ENCODE results near the gene SLAIN2. TPM values are rescaled to one million over a fixed set of nuclear protein-coding genes. Genes with fewer than 3 reads are reported as not detected.

Gene SLAIN2
- total and polyA plus RNA-seq, 2 experiments from 2014 or later: 21.9 to 27.9 TPM

DNA sequence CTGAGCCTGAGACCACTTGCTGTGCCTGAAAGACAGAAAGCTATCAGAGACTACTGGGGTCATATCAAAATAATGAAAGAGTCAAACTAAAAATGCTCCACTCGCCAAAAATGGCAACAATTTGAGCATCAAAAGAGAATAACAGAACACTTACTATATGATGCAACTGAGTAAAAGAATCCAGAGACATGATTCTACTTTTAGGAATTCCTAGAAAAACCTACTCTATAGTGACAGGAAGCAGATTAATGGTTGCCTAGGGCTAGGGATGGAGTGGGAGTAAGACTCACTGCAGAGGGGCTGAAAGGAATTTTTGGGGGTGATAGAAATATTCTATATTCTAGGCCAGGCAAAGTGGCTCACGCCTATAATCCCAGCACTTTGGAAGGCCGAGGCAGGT lies 29.4 kb upstream of the SLAIN2 start:
- no peaks in the 10 kb centered on the region for H3K9me2 ChIP-seq (ENCODE audit: insufficient read depth)
- no peak overlapping the region for H2AFZ ChIP-seq
- H3K4me2 ChIP-seq: no peak overlapping the region
- Mint-ChIP-seq H3K4me3 (no peak overlapping the region), H3K4me1 (peaks cover under 1% of the 10 kb centered on the region; the same call in 2 of the 3 replicates), H3K36me3 (ENCODE audit: low read depth) (no peaks in the 10 kb centered on the region), H3K27me3 (ENCODE audit: insufficient read depth, low read depth, poor library complexity) (no peaks in the 10 kb centered on the region), H3K9me3 (peaks cover 3% of the 10 kb centered on the region; the same call in 1 of the 3 replicates), H3K27ac (no peak overlapping the region)
- H4K20me1 ChIP-seq (replicated peaks; ENCODE audit: insufficient read depth): no peaks in the 10 kb centered on the region
- no peak for ATAC-seq
- no peak overlapping the region for H3K27ac ChIP-seq (ENCODE audit: low read depth)
- no peaks in the 10 kb centered on the region for H3K4me1 ChIP-seq (ENCODE audit: insufficient read depth)
- no peaks in the 10 kb centered on the region for H3K36me3 ChIP-seq (ENCODE audit: insufficient read depth)
- TF ChIP-seq, protein P1, sequence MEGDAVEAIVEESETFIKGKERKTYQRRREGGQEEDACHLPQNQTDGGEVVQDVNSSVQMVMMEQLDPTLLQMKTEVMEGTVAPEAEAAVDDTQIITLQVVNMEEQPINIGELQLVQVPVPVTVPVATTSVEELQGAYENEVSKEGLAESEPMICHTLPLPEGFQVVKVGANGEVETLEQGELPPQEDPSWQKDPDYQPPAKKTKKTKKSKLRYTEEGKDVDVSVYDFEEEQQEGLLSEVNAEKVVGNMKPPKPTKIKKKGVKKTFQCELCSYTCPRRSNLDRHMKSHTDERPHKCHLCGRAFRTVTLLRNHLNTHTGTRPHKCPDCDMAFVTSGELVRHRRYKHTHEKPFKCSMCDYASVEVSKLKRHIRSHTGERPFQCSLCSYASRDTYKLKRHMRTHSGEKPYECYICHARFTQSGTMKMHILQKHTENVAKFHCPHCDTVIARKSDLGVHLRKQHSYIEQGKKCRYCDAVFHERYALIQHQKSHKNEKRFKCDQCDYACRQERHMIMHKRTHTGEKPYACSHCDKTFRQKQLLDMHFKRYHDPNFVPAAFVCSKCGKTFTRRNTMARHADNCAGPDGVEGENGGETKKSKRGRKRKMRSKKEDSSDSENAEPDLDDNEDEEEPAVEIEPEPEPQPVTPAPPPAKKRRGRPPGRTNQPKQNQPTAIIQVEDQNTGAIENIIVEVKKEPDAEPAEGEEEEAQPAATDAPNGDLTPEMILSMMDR (conservative IDR thresholded peaks at IDR 0.05; ENCODE audit: low read depth in 2 of 2): no peak
- TF ChIP-seq NANOG (IDR thresholded peaks at IDR 0.05; ENCODE audit: borderline replicate concordance): no peak
- no peak for TF ChIP-seq EZH2 (IDR thresholded peaks at IDR 0.05; ENCODE audit: low read depth, unreplicated experiment)
- TF ChIP-seq, protein P2, sequence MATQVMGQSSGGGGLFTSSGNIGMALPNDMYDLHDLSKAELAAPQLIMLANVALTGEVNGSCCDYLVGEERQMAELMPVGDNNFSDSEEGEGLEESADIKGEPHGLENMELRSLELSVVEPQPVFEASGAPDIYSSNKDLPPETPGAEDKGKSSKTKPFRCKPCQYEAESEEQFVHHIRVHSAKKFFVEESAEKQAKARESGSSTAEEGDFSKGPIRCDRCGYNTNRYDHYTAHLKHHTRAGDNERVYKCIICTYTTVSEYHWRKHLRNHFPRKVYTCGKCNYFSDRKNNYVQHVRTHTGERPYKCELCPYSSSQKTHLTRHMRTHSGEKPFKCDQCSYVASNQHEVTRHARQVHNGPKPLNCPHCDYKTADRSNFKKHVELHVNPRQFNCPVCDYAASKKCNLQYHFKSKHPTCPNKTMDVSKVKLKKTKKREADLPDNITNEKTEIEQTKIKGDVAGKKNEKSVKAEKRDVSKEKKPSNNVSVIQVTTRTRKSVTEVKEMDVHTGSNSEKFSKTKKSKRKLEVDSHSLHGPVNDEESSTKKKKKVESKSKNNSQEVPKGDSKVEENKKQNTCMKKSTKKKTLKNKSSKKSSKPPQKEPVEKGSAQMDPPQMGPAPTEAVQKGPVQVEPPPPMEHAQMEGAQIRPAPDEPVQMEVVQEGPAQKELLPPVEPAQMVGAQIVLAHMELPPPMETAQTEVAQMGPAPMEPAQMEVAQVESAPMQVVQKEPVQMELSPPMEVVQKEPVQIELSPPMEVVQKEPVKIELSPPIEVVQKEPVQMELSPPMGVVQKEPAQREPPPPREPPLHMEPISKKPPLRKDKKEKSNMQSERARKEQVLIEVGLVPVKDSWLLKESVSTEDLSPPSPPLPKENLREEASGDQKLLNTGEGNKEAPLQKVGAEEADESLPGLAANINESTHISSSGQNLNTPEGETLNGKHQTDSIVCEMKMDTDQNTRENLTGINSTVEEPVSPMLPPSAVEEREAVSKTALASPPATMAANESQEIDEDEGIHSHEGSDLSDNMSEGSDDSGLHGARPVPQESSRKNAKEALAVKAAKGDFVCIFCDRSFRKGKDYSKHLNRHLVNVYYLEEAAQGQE (IDR thresholded peaks at IDR 0.05; ENCODE audit: unreplicated experiment): no peak
- no peak for TF ChIP-seq ZNF114 (CRISPR knock-in tag; IDR thresholded peaks at IDR 0.05)
- TF ChIP-seq EZH2phosphoT487 (IDR thresholded peaks at IDR 0.05; ENCODE audit: unreplicated experiment): no peak
- TF ChIP-seq CREB1 (CRISPR knock-in tag; IDR thresholded peaks at IDR 0.05; ENCODE audit: low read depth): no peak
- TF ChIP-seq POLR2AphosphoS5 (IDR thresholded peaks at IDR 0.05; ENCODE audit: low read depth): no peak
- no peak for TF ChIP-seq ZNF331 (CRISPR knock-in tag; IDR thresholded peaks at IDR 0.05; ENCODE audit: low read depth)
- no peak for TF ChIP-seq JUNB (IDR thresholded peaks at IDR 0.05; ENCODE audit: unreplicated experiment)
- TF ChIP-seq, protein P3, sequence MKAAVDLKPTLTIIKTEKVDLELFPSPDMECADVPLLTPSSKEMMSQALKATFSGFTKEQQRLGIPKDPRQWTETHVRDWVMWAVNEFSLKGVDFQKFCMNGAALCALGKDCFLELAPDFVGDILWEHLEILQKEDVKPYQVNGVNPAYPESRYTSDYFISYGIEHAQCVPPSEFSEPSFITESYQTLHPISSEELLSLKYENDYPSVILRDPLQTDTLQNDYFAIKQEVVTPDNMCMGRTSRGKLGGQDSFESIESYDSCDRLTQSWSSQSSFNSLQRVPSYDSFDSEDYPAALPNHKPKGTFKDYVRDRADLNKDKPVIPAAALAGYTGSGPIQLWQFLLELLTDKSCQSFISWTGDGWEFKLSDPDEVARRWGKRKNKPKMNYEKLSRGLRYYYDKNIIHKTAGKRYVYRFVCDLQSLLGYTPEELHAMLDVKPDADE (IDR thresholded peaks at IDR 0.05): no peak
- TF ChIP-seq, protein P4, sequence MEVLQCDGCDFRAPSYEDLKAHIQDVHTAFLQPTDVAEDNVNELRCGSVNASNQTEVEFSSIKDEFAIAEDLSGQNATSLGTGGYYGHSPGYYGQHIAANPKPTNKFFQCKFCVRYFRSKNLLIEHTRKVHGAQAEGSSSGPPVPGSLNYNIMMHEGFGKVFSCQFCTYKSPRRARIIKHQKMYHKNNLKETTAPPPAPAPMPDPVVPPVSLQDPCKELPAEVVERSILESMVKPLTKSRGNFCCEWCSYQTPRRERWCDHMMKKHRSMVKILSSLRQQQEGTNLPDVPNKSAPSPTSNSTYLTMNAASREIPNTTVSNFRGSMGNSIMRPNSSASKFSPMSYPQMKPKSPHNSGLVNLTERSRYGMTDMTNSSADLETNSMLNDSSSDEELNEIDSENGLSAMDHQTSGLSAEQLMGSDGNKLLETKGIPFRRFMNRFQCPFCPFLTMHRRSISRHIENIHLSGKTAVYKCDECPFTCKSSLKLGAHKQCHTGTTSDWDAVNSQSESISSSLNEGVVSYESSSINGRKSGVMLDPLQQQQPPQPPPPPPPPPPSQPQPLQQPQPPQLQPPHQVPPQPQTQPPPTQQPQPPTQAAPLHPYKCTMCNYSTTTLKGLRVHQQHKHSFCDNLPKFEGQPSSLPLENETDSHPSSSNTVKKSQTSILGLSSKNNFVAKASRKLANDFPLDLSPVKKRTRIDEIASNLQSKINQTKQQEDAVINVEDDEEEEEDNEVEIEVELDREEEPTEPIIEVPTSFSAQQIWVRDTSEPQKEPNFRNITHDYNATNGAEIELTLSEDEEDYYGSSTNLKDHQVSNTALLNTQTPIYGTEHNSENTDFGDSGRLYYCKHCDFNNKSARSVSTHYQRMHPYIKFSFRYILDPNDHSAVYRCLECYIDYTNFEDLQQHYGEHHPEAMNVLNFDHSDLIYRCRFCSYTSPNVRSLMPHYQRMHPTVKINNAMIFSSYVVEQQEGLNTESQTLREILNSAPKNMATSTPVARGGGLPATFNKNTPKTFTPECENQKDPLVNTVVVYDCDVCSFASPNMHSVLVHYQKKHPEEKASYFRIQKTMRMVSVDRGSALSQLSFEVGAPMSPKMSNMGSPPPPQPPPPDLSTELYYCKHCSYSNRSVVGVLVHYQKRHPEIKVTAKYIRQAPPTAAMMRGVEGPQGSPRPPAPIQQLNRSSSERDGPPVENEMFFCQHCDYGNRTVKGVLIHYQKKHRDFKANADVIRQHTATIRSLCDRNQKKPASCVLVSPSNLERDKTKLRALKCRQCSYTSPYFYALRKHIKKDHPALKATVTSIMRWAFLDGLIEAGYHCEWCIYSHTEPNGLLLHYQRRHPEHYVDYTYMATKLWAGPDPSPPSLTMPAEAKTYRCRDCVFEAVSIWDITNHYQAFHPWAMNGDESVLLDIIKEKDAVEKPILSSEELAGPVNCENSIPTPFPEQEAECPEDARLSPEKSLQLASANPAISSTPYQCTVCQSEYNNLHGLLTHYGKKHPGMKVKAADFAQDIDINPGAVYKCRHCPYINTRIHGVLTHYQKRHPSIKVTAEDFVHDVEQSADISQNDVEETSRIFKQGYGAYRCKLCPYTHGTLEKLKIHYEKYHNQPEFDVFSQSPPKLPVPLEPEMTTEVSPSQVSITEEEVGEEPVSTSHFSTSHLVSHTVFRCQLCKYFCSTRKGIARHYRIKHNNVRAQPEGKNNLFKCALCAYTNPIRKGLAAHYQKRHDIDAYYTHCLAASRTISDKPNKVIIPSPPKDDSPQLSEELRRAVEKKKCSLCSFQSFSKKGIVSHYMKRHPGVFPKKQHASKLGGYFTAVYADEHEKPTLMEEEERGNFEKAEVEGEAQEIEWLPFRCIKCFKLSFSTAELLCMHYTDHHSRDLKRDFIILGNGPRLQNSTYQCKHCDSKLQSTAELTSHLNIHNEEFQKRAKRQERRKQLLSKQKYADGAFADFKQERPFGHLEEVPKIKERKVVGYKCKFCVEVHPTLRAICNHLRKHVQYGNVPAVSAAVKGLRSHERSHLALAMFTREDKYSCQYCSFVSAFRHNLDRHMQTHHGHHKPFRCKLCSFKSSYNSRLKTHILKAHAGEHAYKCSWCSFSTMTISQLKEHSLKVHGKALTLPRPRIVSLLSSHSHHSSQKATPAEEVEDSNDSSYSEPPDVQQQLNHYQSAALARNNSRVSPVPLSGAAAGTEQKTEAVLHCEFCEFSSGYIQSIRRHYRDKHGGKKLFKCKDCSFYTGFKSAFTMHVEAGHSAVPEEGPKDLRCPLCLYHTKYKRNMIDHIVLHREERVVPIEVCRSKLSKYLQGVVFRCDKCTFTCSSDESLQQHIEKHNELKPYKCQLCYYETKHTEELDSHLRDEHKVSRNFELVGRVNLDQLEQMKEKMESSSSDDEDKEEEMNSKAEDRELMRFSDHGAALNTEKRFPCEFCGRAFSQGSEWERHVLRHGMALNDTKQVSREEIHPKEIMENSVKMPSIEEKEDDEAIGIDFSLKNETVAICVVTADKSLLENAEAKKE (CRISPR knock-in tag; IDR thresholded peaks at IDR 0.05): no peak
- no peak for TF ChIP-seq STAT1 (IDR thresholded peaks at IDR 0.05; ENCODE audit: unreplicated experiment)
- no peak for DNase-seq (ENCODE audit: low spot score)
- no peaks in the 10 kb centered on the region for H3F3A ChIP-seq (replicated peaks; ENCODE audit: low read depth)
- no peaks in the 10 kb centered on the region for H3K79me2 ChIP-seq (replicated peaks; ENCODE audit: insufficient read depth)
- H3K27me3 ChIP-seq (ENCODE audit: insufficient read depth): no peaks in the 10 kb centered on the region
- H3K4me3 ChIP-seq: no peak overlapping the region

All from GM23338 (cell line).